Smooth muscle cell (in vitro differentiated cells): ENCODE results near the gene PLCXD1. TPM values are rescaled to one million over a fixed set of nuclear protein-coding genes. Genes with fewer than 3 reads are reported as not detected.

Experiments
- DNase-seq: peaks from one replicate; lab custom pipeline; 2025; ENCODE audit not compliant: unreplicated experiment; lab: John Stamatoyannopoulos, UW
- H2AFZ ChIP-seq: fragments of 200-600 bp; sonication (generic); 2 replicates; pipeline ENCODE4 v1.6.0; 2016; ENCODE audit warnings: antibody characterized with exemption, low read depth, mild to moderate bottlenecking
- H3F3A ChIP-seq: fragments of 200-600 bp; sonication (generic); 2 replicates; pipeline ENCODE4 v1.6.0; 2017; ENCODE audit warnings: antibody characterized with exemption, low read depth
- H3K27ac ChIP-seq: fragments of 200-600 bp; sonication (generic); 2 replicates; pipeline ENCODE4 v1.5.1; 2016; ENCODE audit warnings: low read depth, mild to moderate bottlenecking
- H3K27me3 ChIP-seq: fragments of 200-600 bp; sonication (generic); 2 replicates; pipeline ENCODE4 v1.6.1; 2016; ENCODE audit warnings: low read depth, mild to moderate bottlenecking
- H3K36me3 ChIP-seq: fragments of 200-600 bp; sonication (generic); 2 replicates; pipeline ENCODE4 v1.5.1; 2016; ENCODE audit warnings: low read depth
- H3K4me1 ChIP-seq: fragments of 200-600 bp; sonication (generic); 2 replicates; pipeline ENCODE4 v1.5.1; 2016; ENCODE audit warnings: low read depth
- H3K4me2 ChIP-seq: fragments of 200-600 bp; sonication (generic); 2 replicates; pipeline ENCODE4 v1.6.0; 2016; ENCODE audit warnings: mild to moderate bottlenecking
- H3K4me3 ChIP-seq: fragments of 200-600 bp; sonication (generic); 2 replicates; pipeline ENCODE4 v1.5.1; 2016; ENCODE audit warnings: mild to moderate bottlenecking
- H3K79me2 ChIP-seq: fragments of 200-600 bp; sonication (generic); 2 replicates; pipeline ENCODE4 v1.6.0; 2016; ENCODE audit warnings: low read depth, mild to moderate bottlenecking
- H3K9ac ChIP-seq: fragments of 200-600 bp; sonication (generic); 2 replicates; pipeline ENCODE4 v1.6.0; 2016; ENCODE audit warnings: low read depth
- H3K9me3 ChIP-seq: fragments of 200-600 bp; sonication (generic); replicated peaks from 2 replicates; pipeline ENCODE4 v1.5.1; 2016; ENCODE audit warnings: low read depth
- H4K20me1 ChIP-seq: fragments of 200-600 bp; sonication (generic); 2 replicates; pipeline ENCODE4 v1.6.0; 2016; ENCODE audit warnings: low read depth
- CTCF ChIP-seq: fragments of 200-600 bp; sonication (generic); IDR thresholded peaks from 2 replicates; pipeline ENCODE4 v1.5.1; 2017; ENCODE audit warnings: borderline replicate concordance, mild to moderate bottlenecking, antibody characterized with exemption; ENCODE audit not compliant: insufficient read depth, poor library complexity, severe bottlenecking
- WGBS: methylation state at CpG from one replicate; pipeline ENCODE4 v1.1.7; 2016; ENCODE audit warnings: low lambda C conversion rate; 5-methylcytosine and 5-hydroxymethylcytosine counted together
- polyA plus RNA-seq: library from polyadenylated mRNA; unstranded; fragments of >200 nt; fragmentation: Nextera tagmentation; extraction: Ambion mirVana; gene quantifications from 2 replicates; pipeline ENCODE4 v1.2.1, GENCODE V29; 2016
- total RNA-seq: library from RNA; depleted of rRNA; stranded (reverse); fragments of >200 nt; gene quantifications from 2 replicates; pipeline ENCODE4 v1.2.3, GENCODE V29; 2014

Gene PLCXD1
- total and polyA plus RNA-seq, 2 experiments from 2014 or later: 7.0 to 14.0 TPM

GRCh38 chrX:338281-338835 lies 57.2 kb downstream of the PLCXD1 start:
- no peak for DNase-seq
- 97% methylated on average over 31 of the region's 53 CpGs for WGBS
- no peaks in the 10 kb centered on the region for H3K4me1 ChIP-seq

GRCh38 chrX:338836-339400 lies 57.7 kb downstream of the PLCXD1 start:
- Histone ChIP-seq H3K9ac (no peak overlapping the region), H3K27ac (no peak overlapping the region), H3K79me2 (no peaks in the 10 kb centered on the region), H3K4me1 (no peaks in the 10 kb centered on the region), H3K4me2 (no peak overlapping the region), H3K4me3 (no peak overlapping the region), H3K27me3 (no peaks in the 10 kb centered on the region), H3K9me3 (no peaks in the 10 kb centered on the region), H3K36me3 (no peaks in the 10 kb centered on the region), H2AFZ (no peak overlapping the region), H4K20me1 (no peaks in the 10 kb centered on the region), H3F3A (no peaks in the 10 kb centered on the region)
- WGBS: 96% methylated on average over 31 of the region's 44 CpGs
- DNase-seq: no peak
- TF ChIP-seq CTCF: peak; percentile 14

More at GRCh38 chrX:338281-338835, 57.2 kb downstream of the PLCXD1 start:
- H3K9me3 ChIP-seq: no peaks in the 10 kb centered on the region
- TF ChIP-seq CTCF: no peak
- H4K20me1 ChIP-seq: no peaks in the 10 kb centered on the region
- no peaks in the 10 kb centered on the region for H3F3A ChIP-seq
- H3K9ac ChIP-seq: no peak overlapping the region
- H3K4me3 ChIP-seq: no peak overlapping the region
- no peaks in the 10 kb centered on the region for H3K79me2 ChIP-seq
- no peaks in the 10 kb centered on the region for H3K36me3 ChIP-seq
- H3K4me2 ChIP-seq: no peak overlapping the region
- no peak overlapping the region for H3K27ac ChIP-seq
- no peaks in the 10 kb centered on the region for H3K27me3 ChIP-seq
- H2AFZ ChIP-seq: no peak overlapping the region

GRCh38 chrX:340121-340520 lies 58.9 kb downstream of the PLCXD1 start:
- Histone ChIP-seq H3K27ac (no peak overlapping the region), H3K4me3 (no peak overlapping the region), H3K4me2 (no peak overlapping the region), H3K4me1 (no peaks in the 10 kb centered on the region), H3K9ac (no peak overlapping the region), H3K79me2 (no peaks in the 10 kb centered on the region), H3K9me3 (no peaks in the 10 kb centered on the region), H3K27me3 (no peaks in the 10 kb centered on the region), H3K36me3 (no peaks in the 10 kb centered on the region), H3F3A (no peaks in the 10 kb centered on the region), H2AFZ (no peak overlapping the region), H4K20me1 (no peaks in the 10 kb centered on the region)
- no peak for TF ChIP-seq CTCF
- DNase-seq: no peak
- WGBS: 90% methylated on average over 5 of the region's 24 CpGs
